HCEC 1CT (cell line): Measurements from ENCODE around the gene GARS1.
"Not testable (repeated sequence)": the region's sequence is repeated elsewhere in the genome, so short reads cannot be mapped to it uniquely, and the experiment has no call there.

Experiments
- DNase-seq: peaks from one replicate; pipeline ENCODE4 v3.0.0-alpha.2; 2017

GARS1 gene

GRCh38 chr7:30575910-30576309 lies 18.8 kb upstream of the GARS1 start:
- DNase-seq, result no peak

GRCh38 chr7:30583181-30583580 lies 11.5 kb upstream of the GARS1 start:
- DNase-seq, result no peak

- no peak for DNase-seq
Observed at GRCh38 chr7:30584415-30584814, 10.3 kb upstream of the GARS1 start.

GRCh38 chr7:30584965-30585364 lies 9.7 kb upstream of the GARS1 start:
- no peak for DNase-seq

GRCh38 chr7:30585675-30586074 lies 9.0 kb upstream of the GARS1 start:
- DNase-seq, result no peak

GRCh38 chr7:30587547-30587946 lies 7.1 kb upstream of the GARS1 start:
- not testable (repeated sequence) for DNase-seq

GRCh38 chr7:30589111-30589510 lies 5.6 kb upstream of the GARS1 start:
- no peak for DNase-seq

- DNase-seq, result peak; percentile 33
Observed at GRCh38 chr7:30594048-30594539, 584 bp upstream of the GARS1 start.

GRCh38 chr7:30595436-30596013 lies 847 bp downstream of the GARS1 start:
- DNase-seq, result no peak

- peak; percentile 50 for DNase-seq
Observed at GRCh38 chr7:30596014-30596641, 1.4 kb downstream of the GARS1 start.

GRCh38 chr7:30596721-30597120 lies 2.0 kb downstream of the GARS1 start:
- peak; percentile 49 for DNase-seq

- DNase-seq, result peak; percentile 48
Observed at GRCh38 chr7:30598121-30598876, 3.6 kb downstream of the GARS1 start.

- no peak for DNase-seq
Observed at GRCh38 chr7:30604901-30605300, 10.2 kb downstream of the GARS1 start.

GRCh38 chr7:30605832-30606231 lies 11.2 kb downstream of the GARS1 start:
- no peak for DNase-seq

GRCh38 chr7:30612658-30613265 lies 18.1 kb downstream of the GARS1 start:
- DNase-seq, result peak; percentile 20

GRCh38 chr7:30613366-30614325 lies 19.0 kb downstream of the GARS1 start:
- peak; percentile 11 for DNase-seq

GRCh38 chr7:30616318-30616717 lies 21.6 kb downstream of the GARS1 start:
- DNase-seq, result no peak

- DNase-seq, result no peak
Observed at GRCh38 chr7:30617359-30617758, 22.7 kb downstream of the GARS1 start.

GRCh38 chr7:30618080-30618676 lies 23.5 kb downstream of the GARS1 start:
- DNase-seq, result no peak

GRCh38 chr7:30618961-30619360 lies 24.3 kb downstream of the GARS1 start:
- no peak for DNase-seq

- DNase-seq, result no peak
Observed at GRCh38 chr7:30625283-30625682, 30.6 kb downstream of the GARS1 start.

- DNase-seq, result no peak
Observed at GRCh38 chr7:30627026-30627425, 32.3 kb downstream of the GARS1 start.
